Adrenal gland (tissue), 12 donors: ENCODE measurements around the gene EFHC1. TPM values are rescaled to one million over a fixed set of nuclear protein-coding genes. Genes with fewer than 3 reads are reported as not detected.
A peak's percentile ranks its signal among the peaks of the same experiment; 100 is the strongest.

Experiments used
- DNase-seq, 7 donors: peaks; one replicate each; pipeline ENCODE4 v3.0.0-alpha.2; 2019 to 2020
- H3K27ac ChIP-seq, 5 donors: fragments of 200-600 bp; sonication (generic) in 4 of 5; 1 replicate in 3 of 5; 2 replicates in 2 of 5; pipeline versions ENCODE4 v1.5.1 to v1.8.0; 2016 to 2020; ENCODE audit warnings: mild to moderate bottlenecking in 1 of 5
- H3K27me3 ChIP-seq: fragments of 200-600 bp; 2 replicates; pipeline ENCODE4 v1.8.0; 2021
- H3K36me3 ChIP-seq, 2 donors: fragments of 200-600 bp; replicated peaks in 1 of 2; 1 replicate in 1 of 2; 2 replicates in 1 of 2; pipeline versions ENCODE4 v1.5.1 to v1.8.0; 2018 to 2022
- H3K4me1 ChIP-seq, 2 donors: fragments of 200-600 bp; replicated peaks in 1 of 2; 1 replicate in 1 of 2; 2 replicates in 1 of 2; pipeline versions ENCODE4 v1.5.1 to v1.8.0; 2018 to 2021
- H3K4me3 ChIP-seq, 4 donors: fragments of 200-600 bp; sonication (generic) in 3 of 4; one replicate each; pipeline ENCODE4 v1.5.1; 2016 to 2018
- H3K9me3 ChIP-seq, 3 donors: fragments of 200-600 bp; sonication (generic) in 1 of 3; replicated peaks in 1 of 3; 1 replicate in 2 of 3; 2 replicates in 1 of 3; pipeline versions ENCODE4 v1.5.1 to v1.8.0; 2016 to 2021
- POLR2A ChIP-seq, 2 donors: fragments of 450-650 bp; IDR thresholded peaks; one replicate each; pipeline ENCODE4 v1.6.1; 2017; ENCODE audit warnings: antibody characterized with exemption in 2 of 2, mild to moderate bottlenecking in 2 of 2, moderate library complexity in 1 of 2
- WGBS, 4 donors: extraction: QIAGEN DNeasy Blood & Tissue Kit in 2 of 4; methylation state at CpG; one replicate each; pipeline versions ENCODE4 v1.1.5 to v1.1.7; 2013 to 2017; 5-methylcytosine and 5-hydroxymethylcytosine counted together
- intact Hi-C, 2 donors: fragments of 100-400 bp; cut with DNase I; formaldehyde crosslinking; loops; one replicate each; pipeline versions ENCODE4 v1.14.1 to v1.15.0; 2022 to 2023
- polyA plus RNA-seq, 3 donors: library from polyadenylated mRNA; stranded (reverse); fragments of 200-250 nt in 2 of 3; fragments of 350-450 nt in 1 of 3; fragmentation: Illumina TruSeq in 1 of 3; extraction: RNeasy Lipid Tissue Mini Kit (QIAGEN cat#74804) in 1 of 3; gene quantifications; one replicate each; pipeline ENCODE4 v1.2.3, GENCODE V29; 2013 to 2014
- total RNA-seq, 9 donors: library from RNA; depleted of rRNA in 4 of 9; stranded (reverse); fragments of >200 nt in 4 of 9; fragments of 120-200 nt in 1 of 9; fragmentation: NEBNext Ultra II Directional in 1 of 9; extraction: Animal tissue kit (Norgen Biotek cat#: 25700) in 1 of 9; gene quantifications; one replicate each; pipeline versions ENCODE4 v1.1.0 to v1.2.4, GENCODE V29; 2013 to 2023
- TF ChIP-seq, protein P1 (sequence below), 6 experiments: fragments of 450-650 bp in 4 of 6; fragments of 200-600 bp in 2 of 6; sonication (generic) in 1 of 6; IDR thresholded peaks; 1 replicate in 5 of 6; 2 replicates in 1 of 6; pipeline versions ENCODE4 v1.5.1 to v1.8.0; 2016 to 2021; ENCODE audit warnings: antibody characterized with exemption in 6 of 6, mild to moderate bottlenecking in 2 of 6, moderate library complexity in 1 of 6
- donor health status: healthy with polysubstance abuse.
- donor health status: Bipolar disorder and iron deficiency.
- donor health status: DM: yes; HTN: yes; CAD: no.
- donor health status: DM: no; HTN: no; CAD: no.
- donor health status: DM: no; HTN: no; CAD: no.
- donor health status: DM: yes; HTN: yes; CAD: no.

Gene EFHC1
- total and polyA plus RNA-seq, 12 donors, result 4.0 to 47.9 (median 16.8) TPM

GRCh38 chr6:52562911-52563310 lies 142.8 kb downstream of the EFHC1 start:
- no peak for TF ChIP-seq POLR2A (IDR thresholded peaks at IDR 0.05)
- TF ChIP-seq, protein P1, sequence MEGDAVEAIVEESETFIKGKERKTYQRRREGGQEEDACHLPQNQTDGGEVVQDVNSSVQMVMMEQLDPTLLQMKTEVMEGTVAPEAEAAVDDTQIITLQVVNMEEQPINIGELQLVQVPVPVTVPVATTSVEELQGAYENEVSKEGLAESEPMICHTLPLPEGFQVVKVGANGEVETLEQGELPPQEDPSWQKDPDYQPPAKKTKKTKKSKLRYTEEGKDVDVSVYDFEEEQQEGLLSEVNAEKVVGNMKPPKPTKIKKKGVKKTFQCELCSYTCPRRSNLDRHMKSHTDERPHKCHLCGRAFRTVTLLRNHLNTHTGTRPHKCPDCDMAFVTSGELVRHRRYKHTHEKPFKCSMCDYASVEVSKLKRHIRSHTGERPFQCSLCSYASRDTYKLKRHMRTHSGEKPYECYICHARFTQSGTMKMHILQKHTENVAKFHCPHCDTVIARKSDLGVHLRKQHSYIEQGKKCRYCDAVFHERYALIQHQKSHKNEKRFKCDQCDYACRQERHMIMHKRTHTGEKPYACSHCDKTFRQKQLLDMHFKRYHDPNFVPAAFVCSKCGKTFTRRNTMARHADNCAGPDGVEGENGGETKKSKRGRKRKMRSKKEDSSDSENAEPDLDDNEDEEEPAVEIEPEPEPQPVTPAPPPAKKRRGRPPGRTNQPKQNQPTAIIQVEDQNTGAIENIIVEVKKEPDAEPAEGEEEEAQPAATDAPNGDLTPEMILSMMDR (IDR thresholded peaks at IDR 0.05), result no peak
- Histone ChIP-seq H3K36me3 (no peaks in the 10 kb centered on the region), H3K4me3 (no peak overlapping the region), H3K4me1 (peaks cover 0 to 10% of the 10 kb centered on the region in 2 donors), H3K27ac (no peak overlapping the region), H3K27me3 (no peaks in the 10 kb centered on the region), H3K9me3 (no peaks in the 10 kb centered on the region)
- no peak for DNase-seq
- WGBS, 4 donors, result 30 to 39% (median 35%) methylated on average over 3 of the region's 3 CpGs
- intact Hi-C loops, result no loop called here

DNA sequence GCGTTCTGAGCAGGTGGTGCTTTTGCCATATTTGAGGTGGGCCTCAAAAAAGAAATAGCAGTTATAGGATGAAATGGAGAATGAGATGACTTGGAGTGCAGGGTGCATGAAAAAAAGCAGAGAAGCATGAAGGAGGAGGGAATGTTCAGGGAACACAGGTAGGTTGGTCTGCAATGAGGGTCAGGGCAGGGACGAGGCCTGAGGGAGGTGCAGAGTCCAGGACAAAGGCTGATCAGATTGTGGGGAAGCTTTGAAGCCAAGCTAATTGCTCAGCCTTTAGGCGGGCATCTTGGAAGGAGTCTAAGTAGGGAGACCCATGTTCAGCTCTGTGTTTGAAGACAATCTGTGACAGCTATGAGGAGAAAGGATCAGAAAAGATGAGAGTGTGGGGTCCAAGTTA lies 144.7 kb downstream of the EFHC1 start:
- H3K27me3 ChIP-seq, result no peaks in the 10 kb centered on the region
- intact Hi-C loops, result no loop called here
- 94 to 100% (median 97%) methylated on average over 3 of the region's 3 CpGs for WGBS, 4 donors
- H3K9me3 ChIP-seq, result no peaks in the 10 kb centered on the region
- no peak overlapping the region for H3K4me3 ChIP-seq
- H3K4me1 ChIP-seq, result peaks cover 0 to 17% of the 10 kb centered on the region in 2 donors
- H3K36me3 ChIP-seq, result no peaks in the 10 kb centered on the region
- no peak for TF ChIP-seq POLR2A (IDR thresholded peaks at IDR 0.05)
- TF ChIP-seq, protein P1 (IDR thresholded peaks at IDR 0.05), result no peak
- no peak for DNase-seq
- no peak overlapping the region for H3K27ac ChIP-seq

DNA sequence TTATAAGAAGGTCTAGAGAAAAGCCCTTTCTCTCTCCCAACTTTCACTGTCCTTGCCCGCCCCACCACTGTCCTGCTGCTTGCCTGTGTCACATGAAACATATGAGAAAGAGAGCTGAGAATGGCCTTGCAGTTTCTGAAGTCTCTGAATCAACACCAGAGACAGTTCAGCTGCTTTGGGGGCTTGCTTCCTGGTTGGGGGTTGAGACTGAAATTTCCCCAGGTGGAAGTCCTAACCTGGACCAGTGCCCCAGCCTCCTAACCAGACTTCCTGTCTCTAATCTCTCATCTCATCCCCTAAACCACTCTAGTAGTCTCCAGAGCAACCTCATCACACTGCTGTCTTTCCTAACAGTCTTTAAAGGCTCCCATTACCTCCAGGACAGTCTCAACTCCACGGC lies 146.1 kb downstream of the EFHC1 start:
- DNase-seq, result no peak
- Histone ChIP-seq H3K27ac (peak overlapping the region in 2 of 5 donors; percentile 71 to 81), H3K36me3 (no peaks in the 10 kb centered on the region), H3K27me3 (no peaks in the 10 kb centered on the region), H3K4me1 (peaks cover 0 to 27% of the 10 kb centered on the region in 2 donors), H3K4me3 (no peak overlapping the region), H3K9me3 (no peaks in the 10 kb centered on the region)
- intact Hi-C loops, result no loop called here
- no peak for TF ChIP-seq POLR2A (IDR thresholded peaks at IDR 0.05)
- TF ChIP-seq, protein P1 (IDR thresholded peaks at IDR 0.05), result no peak
- WGBS, 4 donors, result 76 to 88% (median 78%) methylated on average over 2 of the region's 2 CpGs

GRCh38 chr6:52566853-52567279 lies 146.7 kb downstream of the EFHC1 start:
- no peaks in the 10 kb centered on the region for H3K36me3 ChIP-seq
- intact Hi-C loops, result no loop called here
- H3K27me3 ChIP-seq, result no peaks in the 10 kb centered on the region
- H3K4me1 ChIP-seq, result peaks cover 0 to 27% of the 10 kb centered on the region in 2 donors
- H3K27ac ChIP-seq, result peak overlapping the region in 2 of 5 donors; percentile 71 to 81
- WGBS, 4 donors, result 52 to 79% (median 73%) methylated on average over 3 of the region's 3 CpGs
- TF ChIP-seq, protein P1 (IDR thresholded peaks at IDR 0.05), result no peak
- TF ChIP-seq POLR2A (IDR thresholded peaks at IDR 0.05), result no peak
- no peak overlapping the region for H3K4me3 ChIP-seq
- DNase-seq, result peak in 6 of 7 donors; percentile 31 to 72 (median 40)
- H3K9me3 ChIP-seq, result no peaks in the 10 kb centered on the region
